OCI-LY1 (cell line): ENCODE measurements around the gene MYO1E.

Experiments
- EZH2 ChIP-seq: fragments of 200-600 bp; sonication (generic), shearing (Covaris generic); IDR thresholded peaks from 2 replicates; pipeline ENCODE4 v1.8.0; 2017; ENCODE audit warnings: borderline replicate concordance, mixed run types, mild to moderate bottlenecking, antibody characterized with exemption, low read length, moderate library complexity, mixed read lengths
- TF ChIP-seq, protein P1 (sequence below): fragments of 200-600 bp; sonication (generic), shearing (Covaris generic); IDR thresholded peaks from 2 replicates; pipeline ENCODE4 v1.5.1; 2017; ENCODE audit warnings: mild to moderate bottlenecking, antibody characterized with exemption, low read length, moderate library complexity, mixed read lengths

- TF ChIP-seq, protein P1, sequence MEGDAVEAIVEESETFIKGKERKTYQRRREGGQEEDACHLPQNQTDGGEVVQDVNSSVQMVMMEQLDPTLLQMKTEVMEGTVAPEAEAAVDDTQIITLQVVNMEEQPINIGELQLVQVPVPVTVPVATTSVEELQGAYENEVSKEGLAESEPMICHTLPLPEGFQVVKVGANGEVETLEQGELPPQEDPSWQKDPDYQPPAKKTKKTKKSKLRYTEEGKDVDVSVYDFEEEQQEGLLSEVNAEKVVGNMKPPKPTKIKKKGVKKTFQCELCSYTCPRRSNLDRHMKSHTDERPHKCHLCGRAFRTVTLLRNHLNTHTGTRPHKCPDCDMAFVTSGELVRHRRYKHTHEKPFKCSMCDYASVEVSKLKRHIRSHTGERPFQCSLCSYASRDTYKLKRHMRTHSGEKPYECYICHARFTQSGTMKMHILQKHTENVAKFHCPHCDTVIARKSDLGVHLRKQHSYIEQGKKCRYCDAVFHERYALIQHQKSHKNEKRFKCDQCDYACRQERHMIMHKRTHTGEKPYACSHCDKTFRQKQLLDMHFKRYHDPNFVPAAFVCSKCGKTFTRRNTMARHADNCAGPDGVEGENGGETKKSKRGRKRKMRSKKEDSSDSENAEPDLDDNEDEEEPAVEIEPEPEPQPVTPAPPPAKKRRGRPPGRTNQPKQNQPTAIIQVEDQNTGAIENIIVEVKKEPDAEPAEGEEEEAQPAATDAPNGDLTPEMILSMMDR: no peak
- TF ChIP-seq EZH2: no peak
These were observed 253.0 kb downstream of the MYO1E start for GRCh38 chr15:59119625-59120024.
